B cell (primary cell): ENCODE results near the gene CIC. TPM values are rescaled to one million over a fixed set of nuclear protein-coding genes. Genes with fewer than 3 reads are reported as not detected.

Source experiments
- ATAC-seq: fragments of 200-7000 bp; cut with Tn5 transposase; one replicate; pipeline ENCODE4 v1.10.0; 2021; ENCODE audit warnings: low read depth, mild to moderate bottlenecking, moderate number of reproducible peaks, moderate library complexity
- CTCF ChIA-PET: fragments of 350-600 bp; sonication (Branson Sonifier 250); formaldehyde crosslinking; loops from one replicate; lab custom pipeline; 2021; ENCODE audit warnings: antibody characterized with exemption, inconsistent platforms; lab: Charles Lee
- POLR2A ChIA-PET: fragments of 350-600 bp; sonication (Branson Sonifier 250); formaldehyde crosslinking; loops from one replicate; lab custom pipeline; 2021; ENCODE audit warnings: antibody characterized with exemption; lab: Charles Lee
- DNase-seq: peaks from one replicate; pipeline ENCODE4 v3.0.0; 2013
- H2AFZ ChIP-seq: 2 replicates; pipeline ENCODE4 v1.6.1; 2012; ENCODE audit warnings: mild to moderate bottlenecking, low read depth, low read length; ENCODE audit not compliant: insufficient read depth, poor library complexity, severe bottlenecking
- H3K27ac ChIP-seq, 2 donors: 1 replicate in 1 of 2; 2 replicates in 1 of 2; pipeline ENCODE4 v1.5.1; 2012 to 2013; ENCODE audit warnings: low read length in 2 of 2, mild to moderate bottlenecking in 2 of 2, moderate library complexity in 1 of 2
- H3K27me3 ChIP-seq, 4 experiments: fragments of 200-600 bp in 1 of 4; sonication (generic) in 1 of 4; replicated peaks in 1 of 4; 1 replicate in 2 of 4; 2 replicates in 2 of 4; pipeline versions ENCODE4 v1.6.1 to v1.7.0; 2013 to 2016; ENCODE audit warnings: low read length in 3 of 4, mild to moderate bottlenecking in 2 of 4, mixed read lengths in 1 of 4, moderate library complexity in 1 of 4; ENCODE audit not compliant: insufficient read depth in 4 of 4, control insufficient read depth in 3 of 4; ENCODE audit errors: control extremely low read depth in 1 of 4
- H3K36me3 ChIP-seq, 2 experiments: replicated peaks in 1 of 2; 1 replicate in 1 of 2; 2 replicates in 1 of 2; pipeline versions ENCODE4 v1.6.1 to v1.7.1; 2013; ENCODE audit warnings: low read length in 1 of 2; ENCODE audit not compliant: insufficient read depth in 2 of 2, control insufficient read depth in 1 of 2; ENCODE audit errors: control extremely low read depth in 1 of 2, extremely low read depth in 1 of 2
- H3K4me1 ChIP-seq, 2 donors: fragments of 200-600 bp in 1 of 2; sonication (generic) in 1 of 2; 1 replicate in 1 of 2; 2 replicates in 1 of 2; pipeline versions ENCODE4 v1.5.1 to v1.6.1; 2013 to 2017; ENCODE audit warnings: low read length in 2 of 2; ENCODE audit not compliant: control insufficient read depth in 2 of 2, insufficient read depth in 2 of 2
- H3K4me2 ChIP-seq: replicated peaks from 2 replicates; pipeline ENCODE3; 2012; ENCODE audit warnings: mild to moderate bottlenecking, low read depth, low read length; ENCODE audit not compliant: poor library complexity, severe bottlenecking
- H3K4me3 ChIP-seq, 5 experiments: fragments of 200-600 bp in 1 of 5; sonication (generic) in 1 of 5; 1 replicate in 3 of 5; 2 replicates in 2 of 5; pipeline versions ENCODE4 v1.5.1 to v1.7.0; 2011 to 2016; ENCODE audit warnings: low read length in 4 of 5, mild to moderate bottlenecking in 4 of 5, low read depth in 2 of 5, control low read depth in 1 of 5, moderate library complexity in 1 of 5; ENCODE audit not compliant: insufficient read depth in 1 of 5; ENCODE audit errors: control extremely low read depth in 1 of 5, extremely low read depth in 1 of 5
- H3K79me2 ChIP-seq: fragments of 200-600 bp; sonication (generic); one replicate; pipeline ENCODE4 v1.6.0; 2016; ENCODE audit warnings: low read length; ENCODE audit not compliant: control insufficient read depth, insufficient read depth
- H3K9ac ChIP-seq: fragments of 200-600 bp; sonication (generic); 2 replicates; pipeline ENCODE4 v1.6.1; 2017; ENCODE audit warnings: mild to moderate bottlenecking, low read length, moderate library complexity
- H3K9me3 ChIP-seq, 3 donors: one replicate each; pipeline versions ENCODE4 v1.6.1 to v1.7.1; 2013; ENCODE audit warnings: low read length in 2 of 3; ENCODE audit not compliant: control insufficient read depth in 2 of 3, insufficient read depth in 1 of 3; ENCODE audit errors: control extremely low read depth in 1 of 3
- H4K20me1 ChIP-seq: 2 replicates; pipeline ENCODE4 v1.6.0; 2012; ENCODE audit warnings: mild to moderate bottlenecking, low read length; ENCODE audit not compliant: insufficient read depth, control insufficient read depth, poor library complexity, severe bottlenecking
- H3K27ac Mint-ChIP-seq: one replicate; pipeline ENCODE4 v1.8.0; 2021; ENCODE audit warnings: mixed read lengths
- H3K27me3 Mint-ChIP-seq: one replicate; pipeline ENCODE4 v1.8.0; 2021; ENCODE audit warnings: mixed read lengths
- H3K4me1 Mint-ChIP-seq: one replicate; pipeline ENCODE4 v1.8.0; 2021; ENCODE audit warnings: mixed read lengths
- H3K4me3 Mint-ChIP-seq: one replicate; pipeline ENCODE4 v1.8.0; 2021; ENCODE audit warnings: mixed read lengths
- H3K9me3 Mint-ChIP-seq: one replicate; pipeline ENCODE4 v1.8.0; 2022; ENCODE audit warnings: mixed read lengths; ENCODE audit not compliant: insufficient read depth
- CTCF ChIP-seq: fragments of 200-600 bp; IDR thresholded peaks from one replicate; pipeline ENCODE4 v1.8.0; 2022; ENCODE audit warnings: antibody characterized with exemption, mild to moderate bottlenecking
- EZH2 ChIP-seq: IDR thresholded peaks from 2 replicates; pipeline ENCODE4 v1.6.1; 2012; ENCODE audit warnings: borderline replicate concordance, low read depth, mild to moderate bottlenecking, moderate library complexity, low read length; ENCODE audit not compliant: insufficient read depth, poor library complexity, severe bottlenecking
- WGBS: methylation state at CpG from one replicate; pipeline ENCODE4 v1.1.5; 2013; ENCODE audit warnings: missing lambda C conversion rate; ENCODE audit not compliant: insufficient coverage; 5-methylcytosine and 5-hydroxymethylcytosine counted together
- intact Hi-C: fragments of 100-400 bp; cut with micrococcal nuclease; formaldehyde crosslinking; loops from one replicate; pipeline ENCODE4 v1.10.0; 2022
- polyA plus RNA-seq: library from polyadenylated mRNA; depleted of rRNA; stranded (reverse); fragments of >200 nt; gene quantifications from 2 replicates; pipeline ENCODE4 v1.2.3, GENCODE V29; 2012
- total RNA-seq, 2 donors: library from RNA; stranded (reverse); fragments of 120-200 nt in 1 of 2; gene quantifications; 1 replicate in 1 of 2; 2 replicates in 1 of 2; pipeline versions ENCODE4 v1.2.3 to v1.2.4, GENCODE V29; 2013 to 2022

Gene CIC
- total and polyA plus RNA-seq, 2 donors (not counting 1 experiment from before 2014, with no cell fraction given) = 75.7 to 119 TPM

GRCh38 chr19:42254089-42254849 is 14.8 kb upstream of the CIC start:
- TF ChIP-seq CTCF = no peak
- TF ChIP-seq EZH2 = no peak
- Mint-ChIP-seq H3K27ac (peak overlapping the region; percentile 96), H3K9me3 (no peaks in the 10 kb centered on the region), H3K27me3 (no peaks in the 10 kb centered on the region), H3K4me3 (peak overlapping the region; percentile 85), H3K4me1 (peaks cover 26% of the 10 kb centered on the region)
- peaks cover 23 to 41% of the 10 kb centered on the region in 2 donors for H3K4me1 ChIP-seq
- H4K20me1 ChIP-seq = peaks cover 26% of the 10 kb centered on the region
- H3K9ac ChIP-seq = peak overlapping the region; percentile 95
- H3K27me3 ChIP-seq = peaks cover 0 to 4% (median 0%) of the 10 kb centered on the region in 4 experiments
- H3K27ac ChIP-seq = peak overlapping the region; percentile 85 to 94
- ATAC-seq (peak; percentile 53), DNase-seq (peak; percentile 91)
- H2AFZ ChIP-seq = peak overlapping the region; percentile 22
- H3K79me2 ChIP-seq = peaks cover 30% of the 10 kb centered on the region
- H3K4me3 ChIP-seq = peak overlapping the region; percentile 35 to 100 (median 99)
- ChIA-PET POLR2A (no interaction called here), CTCF (interaction anchor here (0.6 to 1.0 kb wide), 2 partner anchors 10 to 25 kb away, joined by 3 read pairs; no protein-coding TSS in a partner anchor)
- H3K36me3 ChIP-seq = peaks cover 2 to 10% of the 10 kb centered on the region in 2 experiments
- no peaks in the 10 kb centered on the region for H3K9me3 ChIP-seq
- WGBS = under 1% methylated on average over 42 of the region's 70 CpGs
- H3K4me2 ChIP-seq = peak overlapping the region; percentile 99
- intact Hi-C loops = loop anchor here (1.0 kb wide), 2 partner anchors 11 to 29 kb away; no protein-coding TSS in a partner anchor
